GM21367 (cell line): ENCODE data around the gene PGLYRP1.

Experiments
- ATAC-seq: cut with Tn5 transposase; IDR thresholded peaks from one replicate; pipeline ENCODE4 v1.9.1; 2021; ENCODE audit not compliant: unreplicated experiment

PGLYRP1 gene

GRCh38 chr19:46022431-46023310, at the start of gene PGLYRP1:
Gene PGLYRP1, minus strand, starts transcription at chr19:46023053. Its CDS starts 32 bp downstream, at chr19:46023021.
- ATAC-seq: no peak

GRCh38 chr19:46069806-46070341, 47.0 kb upstream of the PGLYRP1 start:
- no peak for ATAC-seq

- no peak for ATAC-seq
These were observed 45.7 kb upstream of the PGLYRP1 start for GRCh38 chr19:46068345-46069258.

GRCh38 chr19:46067691-46068090, 44.8 kb upstream of the PGLYRP1 start:
- ATAC-seq: no peak

- no peak for ATAC-seq
These were observed 43.6 kb upstream of the PGLYRP1 start for GRCh38 chr19:46066471-46066870.

- ATAC-seq: no peak
These were observed 42.7 kb upstream of the PGLYRP1 start for GRCh38 chr19:46065486-46066071.

- no peak for ATAC-seq
These were observed 40.3 kb upstream of the PGLYRP1 start for GRCh38 chr19:46063201-46063600.

GRCh38 chr19:46060012-46060411, 37.2 kb upstream of the PGLYRP1 start:
- ATAC-seq: no peak

DNA sequence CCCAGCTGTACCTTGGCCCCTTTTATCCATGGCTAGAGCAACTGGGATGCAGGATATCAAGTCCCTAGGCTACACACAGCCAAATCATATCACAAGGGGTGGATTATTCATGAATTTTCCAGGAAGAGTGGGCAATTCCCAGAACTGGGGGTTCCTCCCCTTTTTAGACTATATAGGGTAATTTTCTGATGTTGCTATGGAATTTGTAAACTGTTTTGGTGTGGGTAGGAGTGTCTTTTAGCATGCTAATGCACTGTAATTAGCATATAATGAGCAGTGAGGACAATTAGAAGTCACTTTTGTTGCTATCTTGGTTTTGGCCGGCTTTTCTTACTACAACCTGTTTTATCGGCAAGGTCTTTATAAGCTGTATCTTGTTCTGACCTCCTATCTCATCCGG, 35.9 kb upstream of the PGLYRP1 start:
- no peak for ATAC-seq

DNA sequence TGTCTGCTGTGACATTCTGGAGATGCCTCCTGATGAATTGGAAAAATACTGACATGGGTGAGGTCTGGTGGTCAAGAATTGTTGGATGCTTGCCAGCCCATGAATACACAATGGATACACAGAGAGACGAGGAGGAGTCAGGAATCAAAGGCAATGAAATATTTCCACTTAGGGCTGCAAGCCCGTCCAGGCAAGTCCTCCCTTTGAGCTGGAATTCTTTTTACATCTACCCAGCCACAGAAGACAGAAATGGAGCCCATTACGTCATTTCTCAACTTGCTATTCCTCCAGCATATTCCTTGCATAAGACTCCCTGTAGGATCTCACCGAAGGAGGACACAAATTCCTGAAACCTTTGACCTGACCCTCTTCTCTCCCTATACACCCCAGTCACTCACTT, 33.7 kb upstream of the PGLYRP1 start:
- ATAC-seq: no peak

DNA sequence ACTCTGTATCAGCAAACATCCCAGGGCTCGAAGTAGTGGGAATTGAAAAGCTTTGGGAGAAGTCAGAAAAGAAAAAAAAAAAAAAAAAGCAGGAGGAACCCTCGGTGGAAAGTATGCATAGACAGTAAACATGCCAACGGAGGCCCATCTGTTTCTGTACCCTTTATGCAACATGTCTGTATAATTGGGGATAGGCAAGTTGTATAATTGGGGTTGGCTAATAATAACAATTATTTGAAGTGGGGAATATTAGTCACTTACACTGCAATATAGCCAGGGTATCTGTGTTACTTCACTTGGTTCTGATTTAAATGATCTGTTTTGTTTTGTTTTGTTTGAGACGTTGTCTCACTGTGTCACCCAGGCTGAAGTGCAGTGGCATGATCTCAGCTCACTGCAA, 30.0 kb upstream of the PGLYRP1 start:
- ATAC-seq: no peak

DNA sequence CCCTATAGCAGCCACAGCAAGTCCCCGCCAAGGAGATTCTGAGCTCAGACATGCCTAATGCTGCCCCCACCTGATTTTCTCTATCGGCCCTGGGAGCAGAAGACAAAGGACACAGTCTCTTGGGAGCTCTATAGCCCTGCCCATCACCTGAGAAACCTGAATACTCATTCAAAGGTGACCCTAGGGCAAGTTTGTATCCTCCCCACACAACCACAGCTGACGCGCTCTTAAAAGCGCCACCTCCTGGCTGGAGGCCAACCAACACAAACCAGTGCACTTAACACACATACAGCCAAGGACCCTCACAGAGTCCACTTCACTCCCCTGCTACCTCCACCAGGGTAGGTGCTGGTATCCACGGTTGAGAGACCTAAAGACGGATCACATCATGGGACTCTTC, 26.7 kb upstream of the PGLYRP1 start:
- no peak for ATAC-seq

GRCh38 chr19:46043519-46043918, 20.7 kb upstream of the PGLYRP1 start:
- ATAC-seq: no peak

DNA sequence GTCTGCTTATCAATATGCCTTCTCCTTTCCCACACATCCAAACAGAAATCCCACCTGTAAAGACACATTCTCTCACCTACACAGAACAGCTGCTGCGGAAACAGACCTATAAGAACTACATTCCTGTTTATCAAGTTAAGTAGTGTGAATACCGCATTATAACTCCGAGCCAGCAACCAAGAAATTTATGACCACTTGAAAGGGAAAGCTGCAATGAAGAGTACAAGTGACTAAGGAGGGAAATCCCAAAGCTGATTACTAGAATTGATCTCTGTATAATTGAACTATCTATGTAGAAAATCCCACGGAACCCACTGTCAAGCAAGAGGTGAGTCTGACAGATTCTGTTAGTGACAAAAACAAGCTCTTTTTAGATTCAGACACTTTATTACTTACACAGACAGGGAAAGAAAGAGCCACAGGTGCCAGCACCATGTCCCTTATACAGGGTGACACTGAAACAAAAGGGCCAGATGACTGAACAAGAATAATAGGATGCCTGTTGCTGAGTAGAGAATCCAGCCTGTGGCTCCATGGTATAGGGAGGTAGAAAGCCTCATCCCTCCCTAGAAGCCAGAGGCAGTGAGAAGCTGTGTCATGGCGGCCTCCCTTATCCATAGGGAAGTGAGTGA, 19.5 kb upstream of the PGLYRP1 start:
- ATAC-seq: no peak

- no peak for ATAC-seq
These were observed 18.2 kb upstream of the PGLYRP1 start, which contains the start of gene IGFL4 for GRCh38 chr19:46040952-46041500. Gene IGFL4, minus strand, starts transcription at chr19:46041002. Its CDS starts 40 bp downstream, at chr19:46040962.

- ATAC-seq: no peak
These were observed 17.3 kb upstream of the PGLYRP1 start for GRCh38 chr19:46040125-46040524.

- ATAC-seq: no peak
These were observed 13.9 kb upstream of the PGLYRP1 start for GRCh38 chr19:46036744-46037128.

GRCh38 chr19:46035986-46036743, 13.3 kb upstream of the PGLYRP1 start:
- no peak for ATAC-seq

- ATAC-seq: no peak
These were observed 12.7 kb upstream of the PGLYRP1 start for GRCh38 chr19:46035546-46035945.

DNA sequence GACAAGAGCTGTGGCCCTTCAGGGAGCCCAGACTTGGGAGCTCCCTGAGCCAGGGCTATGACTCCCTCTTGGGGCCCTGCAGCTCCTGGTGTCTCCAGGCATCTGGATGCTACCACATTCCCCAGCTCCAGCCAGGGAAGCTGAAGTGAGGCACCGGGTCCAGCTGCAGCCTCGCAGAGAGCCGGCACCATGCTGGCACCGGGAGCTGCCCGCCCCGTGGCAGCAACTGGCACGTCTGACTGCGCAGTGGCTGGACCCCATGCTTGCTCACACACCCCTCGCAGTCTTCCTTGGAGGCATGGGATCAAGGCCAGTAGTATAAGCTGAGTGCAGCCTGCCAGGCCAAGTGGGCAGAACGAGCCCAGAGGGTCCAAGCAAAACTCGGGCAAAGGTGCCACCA, 10.5 kb upstream of the PGLYRP1 start:
- no peak for ATAC-seq
